ENCODE data around the gene WFIKKN2. TPM values are rescaled to one million over a fixed set of nuclear protein-coding genes. Genes with fewer than 3 reads are reported as not detected.
"Not testable (repeated sequence)": the region's sequence is repeated elsewhere in the genome, so short reads cannot be mapped to it uniquely, and the experiment has no call there.

The WFIKKN2 gene
- total RNA-seq, 1 donor from 2014 or later, result 0.52 TPM

- peak overlapping the region; percentile 95 for H3K27ac ChIP-seq (ENCODE audit: low read depth, low read length)
- peak overlapping the region; percentile 35 to 60 (median 36) for H3K9ac ChIP-seq (ENCODE audit: low read depth in 1 of 3, low read length in 3 of 3)
- H3K9me3 ChIP-seq (ENCODE audit: control insufficient read depth in 3 of 3, low read length in 3 of 3), result no peaks in the 10 kb centered on the region
- H3K4me3 ChIP-seq (ENCODE audit: low read length in 3 of 3), result no peak overlapping the region
- peaks cover 28 to 65% (median 56%) of the 10 kb centered on the region in 3 donors for H3K4me1 ChIP-seq (ENCODE audit: control insufficient read depth in 3 of 3, insufficient read depth in 3 of 3, low read length in 3 of 3)
- H3K36me3 ChIP-seq (ENCODE audit: control insufficient read depth in 3 of 3, insufficient read depth in 3 of 3, low read length in 3 of 3), result no peaks in the 10 kb centered on the region
- H3K27me3 ChIP-seq (ENCODE audit: control insufficient read depth in 3 of 3, insufficient read depth in 3 of 3, low read length in 3 of 3), result no peaks in the 10 kb centered on the region
Observed at GRCh38 chr17:50850640-50851039, 15.3 kb downstream of the WFIKKN2 start.

- Histone ChIP-seq H3K36me3 (ENCODE audit: control insufficient read depth in 3 of 3, insufficient read depth in 3 of 3, low read length in 3 of 3) (no peaks in the 10 kb centered on the region), H3K27me3 (ENCODE audit: control insufficient read depth in 3 of 3, insufficient read depth in 3 of 3, low read length in 3 of 3) (no peaks in the 10 kb centered on the region), H3K9me3 (ENCODE audit: control insufficient read depth in 3 of 3, low read length in 3 of 3) (no peaks in the 10 kb centered on the region), H3K9ac (ENCODE audit: low read depth in 1 of 3, low read length in 3 of 3) (peak overlapping the region in 2 of 3 donors; percentile 77 to 80), H3K4me3 (ENCODE audit: low read length in 3 of 3) (no peak overlapping the region), H3K4me1 (ENCODE audit: control insufficient read depth in 3 of 3, insufficient read depth in 3 of 3, low read length in 3 of 3) (peaks cover 26 to 44% (median 41%) of the 10 kb centered on the region in 3 donors), H3K27ac (ENCODE audit: low read depth, low read length) (peak overlapping the region; percentile 95)
Observed at GRCh38 chr17:50853015-50853615, 17.7 kb downstream of the WFIKKN2 start.

GRCh38 chr17:50853781-50854180 lies 18.4 kb downstream of the WFIKKN2 start:
- Histone ChIP-seq H3K4me1 (ENCODE audit: control insufficient read depth in 3 of 3, insufficient read depth in 3 of 3, low read length in 3 of 3) (peaks cover 26 to 41% (median 38%) of the 10 kb centered on the region in 3 donors), H3K9ac (ENCODE audit: low read depth in 1 of 3, low read length in 3 of 3) (no peak overlapping the region), H3K4me3 (ENCODE audit: low read length in 3 of 3) (no peak overlapping the region), H3K27me3 (ENCODE audit: control insufficient read depth in 3 of 3, insufficient read depth in 3 of 3, low read length in 3 of 3) (no peaks in the 10 kb centered on the region), H3K9me3 (ENCODE audit: control insufficient read depth in 3 of 3, low read length in 3 of 3) (no peaks in the 10 kb centered on the region), H3K36me3 (ENCODE audit: control insufficient read depth in 3 of 3, insufficient read depth in 3 of 3, low read length in 3 of 3) (no peaks in the 10 kb centered on the region), H3K27ac (ENCODE audit: low read depth, low read length) (peak overlapping the region; percentile 95)

DNA sequence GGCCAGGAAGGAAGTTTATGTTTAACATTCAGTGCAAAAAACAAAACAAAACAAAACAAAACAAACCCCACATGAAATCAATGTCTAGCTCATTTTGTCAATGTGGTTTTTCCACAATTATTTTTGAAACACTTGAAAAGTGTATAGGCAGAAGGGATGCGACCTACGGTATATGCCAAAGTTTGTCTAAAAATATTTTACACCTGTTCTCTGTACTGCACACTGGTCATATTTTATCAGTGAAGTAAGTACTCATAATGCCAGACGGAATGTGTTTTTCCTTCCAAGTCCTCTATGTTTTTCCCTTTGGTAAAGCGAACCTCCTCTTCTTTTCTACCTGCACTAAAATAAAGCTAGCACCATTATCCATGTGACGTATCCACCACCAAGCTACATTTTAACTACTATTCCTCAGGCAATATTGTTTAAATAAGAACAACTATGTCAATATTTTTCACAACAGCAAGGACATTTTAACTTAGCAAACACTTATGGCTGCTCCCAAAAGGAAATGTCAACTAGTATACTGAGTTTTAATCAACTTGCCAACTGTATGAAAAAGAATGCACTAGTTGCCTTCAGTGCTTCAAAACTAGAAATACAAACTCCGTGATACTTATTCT lies 20.4 kb downstream of the WFIKKN2 start:
- Histone ChIP-seq H3K27me3 (ENCODE audit: control insufficient read depth in 3 of 3, insufficient read depth in 3 of 3, low read length in 3 of 3) (no peaks in the 10 kb centered on the region), H3K4me1 (ENCODE audit: control insufficient read depth in 3 of 3, insufficient read depth in 3 of 3, low read length in 3 of 3) (peaks cover 24 to 39% (median 36%) of the 10 kb centered on the region in 3 donors), H3K9me3 (ENCODE audit: control insufficient read depth in 3 of 3, low read length in 3 of 3) (no peaks in the 10 kb centered on the region), H3K36me3 (ENCODE audit: control insufficient read depth in 3 of 3, insufficient read depth in 3 of 3, low read length in 3 of 3) (no peaks in the 10 kb centered on the region), H3K27ac (ENCODE audit: low read depth, low read length) (peak overlapping the region; percentile 95), H3K9ac (ENCODE audit: low read depth in 1 of 3, low read length in 3 of 3) (peak overlapping the region; percentile 6 to 68 (median 58)), H3K4me3 (ENCODE audit: low read length in 3 of 3) (no peak overlapping the region)

- no peaks in the 10 kb centered on the region for H3K36me3 ChIP-seq (ENCODE audit: control insufficient read depth in 3 of 3, insufficient read depth in 3 of 3, low read length in 3 of 3)
- no peaks in the 10 kb centered on the region for H3K9me3 ChIP-seq (ENCODE audit: control insufficient read depth in 3 of 3, low read length in 3 of 3)
- peak overlapping the region; percentile 8 to 68 (median 53) for H3K9ac ChIP-seq (ENCODE audit: low read depth in 1 of 3, low read length in 3 of 3)
- no peaks in the 10 kb centered on the region for H3K27me3 ChIP-seq (ENCODE audit: control insufficient read depth in 3 of 3, insufficient read depth in 3 of 3, low read length in 3 of 3)
- peak overlapping the region; percentile 95 for H3K27ac ChIP-seq (ENCODE audit: low read depth, low read length)
- H3K4me1 ChIP-seq (ENCODE audit: control insufficient read depth in 3 of 3, insufficient read depth in 3 of 3, low read length in 3 of 3), result peaks cover 19 to 35% (median 30%) of the 10 kb centered on the region in 3 donors
- H3K4me3 ChIP-seq (ENCODE audit: low read length in 3 of 3), result no peak overlapping the region
Observed at GRCh38 chr17:50856431-50856830, 21.0 kb downstream of the WFIKKN2 start.

- no peak overlapping the region for H3K4me3 ChIP-seq (ENCODE audit: low read length in 3 of 3)
- H3K27ac ChIP-seq (ENCODE audit: low read depth, low read length), result peak overlapping the region; percentile 100
- H3K27me3 ChIP-seq (ENCODE audit: control insufficient read depth in 3 of 3, insufficient read depth in 3 of 3, low read length in 3 of 3), result no peaks in the 10 kb centered on the region
- H3K4me1 ChIP-seq (ENCODE audit: control insufficient read depth in 3 of 3, insufficient read depth in 3 of 3, low read length in 3 of 3), result peaks cover 11 to 19% (median 14%) of the 10 kb centered on the region in 3 donors
- peaks cover 11 to 14% (median 13%) of the 10 kb centered on the region in 3 donors for H3K36me3 ChIP-seq (ENCODE audit: control insufficient read depth in 3 of 3, insufficient read depth in 3 of 3, low read length in 3 of 3)
- no peak overlapping the region for H3K9ac ChIP-seq (ENCODE audit: low read depth in 1 of 3, low read length in 3 of 3)
- no peaks in the 10 kb centered on the region for H3K9me3 ChIP-seq (ENCODE audit: control insufficient read depth in 3 of 3, low read length in 3 of 3)
Observed at GRCh38 chr17:50858486-50859225, 23.3 kb downstream of the WFIKKN2 start.

DNA sequence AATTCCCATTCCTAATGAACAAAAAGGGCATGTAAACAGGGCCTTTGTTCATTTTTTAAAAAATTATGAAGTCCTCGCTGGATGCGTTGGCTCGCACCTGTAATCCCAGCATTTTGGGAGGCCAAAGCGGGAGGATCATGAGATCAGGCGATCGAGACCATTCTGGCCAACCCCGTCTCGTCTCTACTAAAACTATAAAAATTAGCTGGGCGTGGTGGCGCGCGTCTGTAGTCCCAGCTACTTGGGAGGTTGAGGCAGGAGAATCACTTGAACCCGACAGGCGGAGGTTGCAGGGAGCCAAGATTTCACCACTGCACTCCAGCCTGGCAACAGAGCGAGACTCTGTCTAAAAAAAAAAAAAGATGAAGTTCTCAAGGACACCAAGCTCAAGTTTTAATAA lies 24.3 kb downstream of the WFIKKN2 start:
- Histone ChIP-seq H3K4me1 (ENCODE audit: control insufficient read depth in 3 of 3, insufficient read depth in 3 of 3, low read length in 3 of 3) (peaks cover 11 to 15% (median 15%) of the 10 kb centered on the region in 3 donors), H3K36me3 (ENCODE audit: control insufficient read depth in 3 of 3, insufficient read depth in 3 of 3, low read length in 3 of 3) (peaks cover 14 to 15% (median 14%) of the 10 kb centered on the region in 3 donors), H3K27ac (ENCODE audit: low read depth, low read length) (peak overlapping the region; percentile 100)
- not testable (repeated sequence) for H3K27me3 ChIP-seq (ENCODE audit: control insufficient read depth in 3 of 3, insufficient read depth in 3 of 3, low read length in 3 of 3); H3K4me3 ChIP-seq (ENCODE audit: low read length in 3 of 3); H3K9me3 ChIP-seq (ENCODE audit: control insufficient read depth in 3 of 3, low read length in 3 of 3); H3K9ac ChIP-seq (ENCODE audit: low read depth in 1 of 3, low read length in 3 of 3)

DNA sequence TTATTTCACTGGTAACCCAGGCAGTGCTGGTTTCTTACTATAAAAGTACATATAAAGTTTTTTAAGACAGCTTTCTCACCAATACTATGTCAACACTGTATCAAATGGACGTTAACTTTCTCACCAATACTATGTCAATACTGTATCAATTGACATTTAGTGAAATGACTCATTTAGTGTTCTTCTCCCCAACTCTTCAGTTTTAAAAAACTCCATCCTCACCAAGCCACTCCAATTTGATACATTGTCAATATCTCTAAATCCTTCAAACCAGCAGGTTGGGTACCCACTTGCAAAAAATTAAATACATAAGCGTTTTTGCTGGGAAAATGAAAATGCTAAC lies 25.9 kb downstream of the WFIKKN2 start:
- Histone ChIP-seq H3K4me3 (ENCODE audit: low read length in 3 of 3) (peak overlapping the region in 2 of 3 donors; percentile 1 to 7), H3K27ac (ENCODE audit: low read depth, low read length) (peak overlapping the region; percentile 100), H3K9me3 (ENCODE audit: control insufficient read depth in 3 of 3, low read length in 3 of 3) (no peaks in the 10 kb centered on the region), H3K36me3 (ENCODE audit: control insufficient read depth in 3 of 3, insufficient read depth in 3 of 3, low read length in 3 of 3) (peaks cover 14 to 17% (median 15%) of the 10 kb centered on the region in 3 donors), H3K27me3 (ENCODE audit: control insufficient read depth in 3 of 3, insufficient read depth in 3 of 3, low read length in 3 of 3) (no peaks in the 10 kb centered on the region), H3K9ac (ENCODE audit: low read depth in 1 of 3, low read length in 3 of 3) (peak overlapping the region; percentile 15 to 41 (median 26)), H3K4me1 (ENCODE audit: control insufficient read depth in 3 of 3, insufficient read depth in 3 of 3, low read length in 3 of 3) (peaks cover 2 to 14% (median 9%) of the 10 kb centered on the region in 3 donors)

DNA sequence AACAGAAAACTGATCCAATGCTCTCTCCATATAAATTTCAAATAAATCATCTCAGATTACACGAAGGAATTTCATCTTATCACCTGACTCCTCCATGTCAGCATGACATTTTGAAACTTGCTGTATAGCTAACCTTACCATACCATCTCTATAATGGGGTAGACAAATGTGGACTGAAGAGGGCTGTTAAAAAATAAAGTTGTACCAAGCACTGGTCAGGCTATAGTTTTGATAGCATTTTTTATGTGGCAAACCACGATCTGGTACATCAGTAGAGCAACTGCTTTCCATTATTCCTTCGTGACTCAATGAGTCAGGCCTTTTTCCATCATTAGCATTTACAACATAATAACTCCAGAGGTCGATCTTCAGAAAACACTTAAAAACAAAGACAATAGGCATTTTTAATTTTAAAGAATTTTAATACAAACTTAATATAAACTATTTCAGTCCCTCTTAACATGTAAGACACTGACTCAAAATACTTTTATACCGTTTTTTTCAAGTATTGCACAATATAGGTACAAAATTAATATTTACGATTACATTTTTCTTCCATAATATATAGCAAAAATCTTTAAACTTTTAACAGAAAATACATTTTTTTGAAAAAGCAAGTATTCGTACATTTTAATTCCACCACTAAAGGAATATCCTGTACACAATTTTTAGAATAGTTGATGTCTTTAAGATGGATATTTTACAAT lies 26.6 kb downstream of the WFIKKN2 start:
- Histone ChIP-seq H3K9me3 (ENCODE audit: control insufficient read depth in 3 of 3, low read length in 3 of 3) (no peaks in the 10 kb centered on the region), H3K27ac (ENCODE audit: low read depth, low read length) (peak overlapping the region; percentile 100), H3K27me3 (ENCODE audit: control insufficient read depth in 3 of 3, insufficient read depth in 3 of 3, low read length in 3 of 3) (no peaks in the 10 kb centered on the region), H3K4me1 (ENCODE audit: control insufficient read depth in 3 of 3, insufficient read depth in 3 of 3, low read length in 3 of 3) (peaks cover 0 to 9% (median 9%) of the 10 kb centered on the region in 3 donors), H3K4me3 (ENCODE audit: low read length in 3 of 3) (peak overlapping the region; percentile 88 to 95 (median 91)), H3K36me3 (ENCODE audit: control insufficient read depth in 3 of 3, insufficient read depth in 3 of 3, low read length in 3 of 3) (peaks cover 14 to 17% (median 15%) of the 10 kb centered on the region in 3 donors), H3K9ac (ENCODE audit: low read depth in 1 of 3, low read length in 3 of 3) (peak overlapping the region; percentile 96 to 99 (median 97))
